ENCODE measurements around the gene PTPRD. TPM values are rescaled to one million over a fixed set of nuclear protein-coding genes. Genes with fewer than 3 reads are reported as not detected.

PTPRD gene
- total RNA-seq, 1 experiment from 2014 or later: not detected

- in situ Hi-C loops (cut with HindIII; ENCODE audit: low pct_unique_long_range_greater_than_20kb, low sequenced_read_pairs): no loop called here
- DNase-seq (ENCODE audit: low read depth, low spot score): no peak
- CTCF ChIA-PET: no interaction called here
- H3K27me3 ChIP-seq (ENCODE audit: control insufficient read depth, insufficient read depth, low read length): no peaks in the 10 kb centered on the region
- H3K4me3 ChIP-seq (ENCODE audit: low read depth in 2 of 2, low read length in 2 of 2): no peak overlapping the region
- H3K4me1 ChIP-seq (ENCODE audit: control insufficient read depth, insufficient read depth, low read length): no peaks in the 10 kb centered on the region
- no peaks in the 10 kb centered on the region for H3K9me3 ChIP-seq (ENCODE audit: control insufficient read depth, insufficient read depth, low read depth, low read length)
- POLR2A ChIA-PET: no interaction called here
- no TSS peak for BruUV-seq (replicated peaks)
- no peaks in the 10 kb centered on the region for H3K36me3 ChIP-seq (ENCODE audit: control insufficient read depth, insufficient read depth, low read length)
- intact Hi-C loops (cut with micrococcal nuclease; ENCODE audit: unreplicated experiment): no loop called here
- no peak for ATAC-seq
- no peak overlapping the region for H3K27ac ChIP-seq (ENCODE audit: low read length)
- TF ChIP-seq CTCF (IDR thresholded peaks at IDR 0.05) (no peak), POLR2AphosphoS5 (IDR thresholded peaks at IDR 0.05; ENCODE audit: low read depth, low read length) (no peak), REST (IDR thresholded peaks at IDR 0.05; ENCODE audit: insufficient read depth in 1 of 2, low read depth in 2 of 2, low read length in 1 of 2) (no peak), SIN3A (IDR thresholded peaks at IDR 0.05; ENCODE audit: borderline replicate concordance, insufficient read depth, low read depth, low read length) (no peak), TCF7L2 (IDR thresholded peaks at IDR 0.05; ENCODE audit: low read depth, low read length) (no peak)
Measured at GRCh38 chr9:8823131-8823895, 1789.5 kb downstream of the PTPRD start.

GRCh38 chr9:8822667-8823025 lies 1790.2 kb downstream of the PTPRD start:
- no peak for ATAC-seq
- Histone ChIP-seq H3K36me3 (ENCODE audit: control insufficient read depth, insufficient read depth, low read length) (no peaks in the 10 kb centered on the region), H3K27me3 (ENCODE audit: control insufficient read depth, insufficient read depth, low read length) (no peaks in the 10 kb centered on the region), H3K4me1 (ENCODE audit: control insufficient read depth, insufficient read depth, low read length) (no peaks in the 10 kb centered on the region), H3K9me3 (ENCODE audit: control insufficient read depth, insufficient read depth, low read depth, low read length) (no peaks in the 10 kb centered on the region), H3K4me3 (ENCODE audit: low read depth in 2 of 2, low read length in 2 of 2) (no peak overlapping the region), H3K27ac (ENCODE audit: low read length) (no peak overlapping the region)
- BruUV-seq (replicated peaks): no TSS peak
- in situ Hi-C loops (cut with HindIII; ENCODE audit: low pct_unique_long_range_greater_than_20kb, low sequenced_read_pairs): no loop called here
- CTCF ChIA-PET: no interaction called here
- no peak for DNase-seq (ENCODE audit: low read depth, low spot score)
- no peak for TF ChIP-seq SIN3A (IDR thresholded peaks at IDR 0.05; ENCODE audit: borderline replicate concordance, insufficient read depth, low read depth, low read length)
- TF ChIP-seq POLR2AphosphoS5 (IDR thresholded peaks at IDR 0.05; ENCODE audit: low read depth, low read length): no peak
- TF ChIP-seq TCF7L2 (IDR thresholded peaks at IDR 0.05; ENCODE audit: low read depth, low read length): no peak
- no peak for TF ChIP-seq REST (IDR thresholded peaks at IDR 0.05; ENCODE audit: insufficient read depth in 1 of 2, low read depth in 2 of 2, low read length in 1 of 2)
- TF ChIP-seq CTCF (IDR thresholded peaks at IDR 0.05): no peak
- intact Hi-C loops (cut with micrococcal nuclease; ENCODE audit: unreplicated experiment): no loop called here
- POLR2A ChIA-PET: no interaction called here
